ENCODE results near the gene SOX8.

SOX8 gene

GRCh38 chr16:988471-989353 lies 7.1 kb downstream of the SOX8 start:
- no peak for DNase-seq (ENCODE audit: low read depth)

- DNase-seq (ENCODE audit: low read depth), result no peak
Observed at GRCh38 chr16:989354-989814, 7.8 kb downstream of the SOX8 start.

- DNase-seq (ENCODE audit: low read depth), result no peak
Observed at GRCh38 chr16:990516-991291, 9.1 kb downstream of the SOX8 start.

GRCh38 chr16:991345-991744 lies 9.8 kb downstream of the SOX8 start:
- no peak for DNase-seq (ENCODE audit: low read depth)

GRCh38 chr16:991773-992172 lies 10.2 kb downstream of the SOX8 start:
- no peak for DNase-seq (ENCODE audit: low read depth)

GRCh38 chr16:993731-994130 lies 12.2 kb downstream of the SOX8 start:
- DNase-seq (ENCODE audit: low read depth), result no peak

- DNase-seq (ENCODE audit: low read depth), result no peak
Observed at GRCh38 chr16:995087-995486, 13.5 kb downstream of the SOX8 start.

- DNase-seq (ENCODE audit: low read depth), result no peak
Observed at GRCh38 chr16:995783-996182, 14.2 kb downstream of the SOX8 start.

- no peak for DNase-seq (ENCODE audit: low read depth)
Observed at GRCh38 chr16:996681-997080, 15.1 kb downstream of the SOX8 start.

GRCh38 chr16:997440-998051 lies 16.0 kb downstream of the SOX8 start:
- no peak for DNase-seq (ENCODE audit: low read depth)

GRCh38 chr16:998211-998610 lies 16.6 kb downstream of the SOX8 start:
- DNase-seq (ENCODE audit: low read depth), result no peak

GRCh38 chr16:998615-999014 lies 17.0 kb downstream of the SOX8 start:
- no peak for DNase-seq (ENCODE audit: low read depth)

GRCh38 chr16:999677-1000076 lies 18.1 kb downstream of the SOX8 start:
- no peak for DNase-seq (ENCODE audit: low read depth)

GRCh38 chr16:1000608-1001007 lies 19.0 kb downstream of the SOX8 start:
- no peak for DNase-seq (ENCODE audit: low read depth)

GRCh38 chr16:1001096-1001495 lies 19.5 kb downstream of the SOX8 start:
- no peak for DNase-seq (ENCODE audit: low read depth)

GRCh38 chr16:1002399-1003166 lies 21.0 kb downstream of the SOX8 start:
- DNase-seq (ENCODE audit: low read depth), result peak; percentile 32

GRCh38 chr16:1003391-1004347 lies 22.1 kb downstream of the SOX8 start:
- DNase-seq (ENCODE audit: low read depth), result no peak

GRCh38 chr16:1005286-1005685 lies 23.7 kb downstream of the SOX8 start:
- DNase-seq (ENCODE audit: low read depth), result no peak

GRCh38 chr16:1006781-1007180 lies 25.2 kb downstream of the SOX8 start:
- DNase-seq (ENCODE audit: low read depth), result no peak

GRCh38 chr16:1007284-1007850 lies 25.8 kb downstream of the SOX8 start:
- no peak for DNase-seq (ENCODE audit: low read depth)
